Naive B cell (primary cell): Measurements from ENCODE around the gene BPIFA1. TPM values are rescaled to one million over a fixed set of nuclear protein-coding genes. Genes with fewer than 3 reads are reported as not detected.

Source experiments
- ATAC-seq, 2 donors: fragments of 150-1000 bp; cut with Tn5 transposase; 2 replicates each; pipeline ENCODE4 v1.10.0; 2021; ENCODE audit warnings: low read depth in 2 of 2, mild to moderate bottlenecking in 2 of 2, moderate library complexity in 2 of 2
- DNase-seq: peaks from one replicate; pipeline ENCODE4 v3.0.0; 2022
- H3K27ac Mint-ChIP-seq, 6 donors: one replicate each; pipeline ENCODE4 v1.8.0; 2020 to 2022; ENCODE audit warnings: mild to moderate bottlenecking in 6 of 6, mixed read lengths in 6 of 6, moderate library complexity in 5 of 6, inconsistent platforms in 2 of 6
- H3K27me3 Mint-ChIP-seq, 3 donors: one replicate each; pipeline ENCODE4 v1.8.0; 2021 to 2022; ENCODE audit warnings: mixed read lengths in 3 of 3, mild to moderate bottlenecking in 1 of 3
- H3K36me3 Mint-ChIP-seq, 2 donors: one replicate each; pipeline ENCODE4 v1.8.0; 2020 to 2022; ENCODE audit warnings: mixed read lengths in 2 of 2, inconsistent platforms in 1 of 2, mild to moderate bottlenecking in 1 of 2
- H3K4me1 Mint-ChIP-seq, 3 donors: one replicate each; pipeline ENCODE4 v1.8.0; 2020 to 2022; ENCODE audit warnings: mixed read lengths in 3 of 3, inconsistent platforms in 1 of 3, mild to moderate bottlenecking in 1 of 3, moderate library complexity in 1 of 3
- H3K4me3 Mint-ChIP-seq, 8 donors: one replicate each; pipeline ENCODE4 v1.8.0; 2020 to 2022; ENCODE audit warnings: mild to moderate bottlenecking in 8 of 8, mixed read lengths in 8 of 8, moderate library complexity in 8 of 8, inconsistent platforms in 2 of 8
- H3K9me3 Mint-ChIP-seq, 7 donors: one replicate each; pipeline ENCODE4 v1.8.0; 2020 to 2022; ENCODE audit warnings: mixed read lengths in 7 of 7, mild to moderate bottlenecking in 5 of 7, inconsistent platforms in 2 of 7, moderate library complexity in 1 of 7
- polyA plus RNA-seq, 6 donors: library from polyadenylated mRNA; unstranded; fragments of 300-500 nt; fragmentation: Illumina TruSeq; gene quantifications; one replicate each; pipeline ENCODE4 v1.2.3, GENCODE V29; 2021; ENCODE audit warnings: low read depth in 6 of 6

Gene BPIFA1
- polyA plus RNA-seq, 6 donors from 2014 or later = not detected

DNA sequence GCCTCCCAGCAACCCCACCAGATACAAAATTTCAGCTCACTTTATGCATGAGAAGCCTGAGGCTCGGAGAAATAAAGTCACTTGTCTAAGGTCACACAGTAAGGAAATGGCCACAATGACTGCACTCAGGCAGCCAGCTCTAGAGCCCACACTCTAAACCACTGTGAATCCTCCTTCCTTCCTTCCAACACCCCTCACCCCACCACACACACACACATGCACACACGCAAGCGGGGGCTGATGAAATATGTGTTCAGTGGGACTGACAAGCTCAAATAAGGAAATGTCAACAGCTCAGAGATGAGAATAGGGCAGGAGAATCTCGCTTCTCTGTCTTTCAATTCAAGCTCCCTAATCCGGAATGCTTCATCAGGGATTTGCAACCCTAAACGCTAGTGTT lies 6.0 kb upstream of the BPIFA1 start:
- H3K27me3 Mint-ChIP-seq = peaks cover 40 to 60% (median 60%) of the 10 kb centered on the region in 3 donors

DNA sequence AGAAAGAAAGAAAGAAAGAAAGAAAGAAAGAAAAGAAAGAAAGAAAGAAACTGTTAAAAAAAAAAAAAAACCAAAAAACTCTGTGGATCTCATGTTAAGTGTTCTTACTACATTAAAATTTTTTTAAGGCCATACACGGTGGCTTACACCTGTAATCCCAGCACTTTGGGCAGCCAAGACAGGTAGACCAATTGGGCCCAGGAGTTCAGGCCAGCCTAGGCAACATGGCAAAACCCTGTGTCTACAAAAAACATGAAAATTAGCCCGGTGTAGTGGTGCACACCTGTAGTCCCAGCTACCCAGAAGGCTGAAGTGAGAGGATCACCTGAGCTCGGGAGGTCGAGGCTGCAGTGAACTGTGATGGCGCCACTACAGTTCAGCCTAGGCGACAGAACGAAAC lies 4.6 kb upstream of the BPIFA1 start:
- Mint-ChIP-seq H3K36me3 (no peaks in the 10 kb centered on the region), H3K27me3 (peaks cover 30 to 48% (median 46%) of the 10 kb centered on the region in 3 donors), H3K4me1 (no peaks in the 10 kb centered on the region), H3K4me3 (no peak overlapping the region), H3K9me3 (no peaks in the 10 kb centered on the region), H3K27ac (no peak overlapping the region)
- ATAC-seq (no peak), DNase-seq (no peak)

More for the DNA sequence above, 6.0 kb upstream of the BPIFA1 start:
- ATAC-seq (no peak), DNase-seq (no peak)
- H3K4me3 Mint-ChIP-seq = no peak overlapping the region
- H3K9me3 Mint-ChIP-seq = peaks cover 0 to 4% (median 0%) of the 10 kb centered on the region in 7 donors
- no peak overlapping the region for H3K27ac Mint-ChIP-seq
- no peaks in the 10 kb centered on the region for H3K4me1 Mint-ChIP-seq
- H3K36me3 Mint-ChIP-seq = peaks cover 0 to 8% of the 10 kb centered on the region in 2 donors

DNA sequence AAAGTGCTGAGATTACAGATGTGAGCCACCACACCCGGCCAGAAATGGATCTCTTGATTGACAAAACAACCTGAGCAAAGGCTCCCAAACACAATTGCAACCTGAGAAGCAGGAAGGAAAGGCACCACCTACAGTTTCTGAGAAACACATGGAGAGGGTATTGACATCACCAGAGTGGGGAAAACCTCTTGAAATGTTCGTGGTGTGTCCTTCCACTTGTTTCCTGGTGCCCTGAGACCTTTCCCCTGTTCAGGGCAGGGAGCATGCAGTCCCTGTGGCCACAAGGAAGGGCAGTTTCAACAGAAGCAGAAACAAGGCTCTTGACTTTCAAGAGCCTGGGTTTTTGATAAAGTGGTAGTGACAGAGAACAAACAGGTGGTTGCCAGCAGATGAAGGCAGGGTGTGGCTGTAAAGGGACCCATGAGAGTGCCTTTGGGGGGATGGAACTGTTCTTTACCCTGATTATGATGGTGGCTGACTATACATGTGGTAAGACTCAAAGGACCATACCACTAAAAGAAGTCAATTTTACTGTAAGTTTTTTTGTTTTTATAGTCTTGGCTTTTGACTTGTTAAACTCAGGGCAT lies 3.2 kb upstream of the BPIFA1 start:
- Mint-ChIP-seq H3K27ac (no peak overlapping the region), H3K27me3 (peaks cover 26 to 41% (median 38%) of the 10 kb centered on the region in 3 donors), H3K4me1 (no peaks in the 10 kb centered on the region), H3K4me3 (no peak overlapping the region), H3K36me3 (no peaks in the 10 kb centered on the region), H3K9me3 (no peaks in the 10 kb centered on the region)
- no peak for ATAC-seq
- no peak for DNase-seq

DNA sequence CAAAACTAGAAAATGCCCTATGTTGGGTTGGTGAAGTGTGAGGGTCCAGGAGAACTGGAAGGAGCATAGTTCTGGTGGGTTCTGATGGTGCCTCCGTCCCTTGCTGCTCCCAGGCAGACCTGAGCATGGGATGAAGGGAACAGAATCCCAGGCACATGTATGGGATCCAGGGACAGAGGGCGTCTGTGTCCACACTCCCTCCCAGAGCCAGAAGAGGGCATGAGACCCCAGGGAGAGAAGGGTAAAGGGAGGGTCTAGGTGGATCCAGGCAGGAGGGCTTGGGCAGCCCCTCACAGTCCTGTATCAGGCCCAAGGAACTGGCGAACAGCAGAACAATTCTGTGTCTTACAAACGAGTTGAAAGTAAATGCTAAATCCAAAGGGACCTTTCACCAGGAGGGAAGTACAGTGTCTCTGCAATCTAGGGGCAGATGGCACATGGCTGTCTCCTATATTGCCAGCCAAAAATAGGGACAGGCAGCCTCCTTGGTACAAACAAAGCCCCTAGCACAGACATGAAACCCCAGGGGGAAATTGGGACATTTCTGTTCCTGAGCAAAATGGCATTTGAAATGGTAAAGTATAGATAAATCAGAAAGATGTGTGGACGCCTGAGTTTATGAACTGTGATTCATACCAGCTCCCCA lies 2.5 kb upstream of the BPIFA1 start:
- Mint-ChIP-seq H3K27ac (peak overlapping the region in 1 of 6 donors; percentile 29), H3K4me3 (no peak overlapping the region), H3K36me3 (no peaks in the 10 kb centered on the region)

DNA sequence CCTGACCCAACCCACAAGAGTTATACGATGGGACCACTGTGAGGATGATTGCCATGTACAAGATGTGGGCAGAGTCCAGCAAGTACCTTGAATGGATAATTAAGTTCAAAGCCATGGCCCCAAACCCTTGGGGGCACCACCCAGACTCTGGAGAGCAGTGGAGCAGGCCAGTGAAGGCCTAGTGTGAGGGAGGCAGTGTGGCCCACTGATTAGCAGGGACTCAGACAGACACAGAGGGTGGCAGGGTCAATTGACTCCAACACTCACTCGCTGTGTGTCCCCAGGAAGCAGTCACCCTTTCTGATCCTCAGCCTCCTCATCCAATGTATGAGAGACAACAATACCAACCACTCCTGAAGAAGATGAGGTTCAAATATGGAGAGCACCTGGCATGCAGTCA lies 1.7 kb upstream of the BPIFA1 start:
- Mint-ChIP-seq H3K36me3 (no peaks in the 10 kb centered on the region), H3K27ac (no peak overlapping the region), H3K4me1 (no peaks in the 10 kb centered on the region), H3K4me3 (no peak overlapping the region), H3K9me3 (no peaks in the 10 kb centered on the region), H3K27me3 (peaks cover 27 to 42% (median 32%) of the 10 kb centered on the region in 3 donors)
- ATAC-seq (no peak), DNase-seq (no peak)

More for the DNA sequence above, 2.5 kb upstream of the BPIFA1 start:
- no peak for ATAC-seq
- no peak for DNase-seq
- Mint-ChIP-seq H3K9me3 (no peaks in the 10 kb centered on the region), H3K27me3 (peaks cover 26 to 38% (median 31%) of the 10 kb centered on the region in 3 donors), H3K4me1 (no peaks in the 10 kb centered on the region)

DNA sequence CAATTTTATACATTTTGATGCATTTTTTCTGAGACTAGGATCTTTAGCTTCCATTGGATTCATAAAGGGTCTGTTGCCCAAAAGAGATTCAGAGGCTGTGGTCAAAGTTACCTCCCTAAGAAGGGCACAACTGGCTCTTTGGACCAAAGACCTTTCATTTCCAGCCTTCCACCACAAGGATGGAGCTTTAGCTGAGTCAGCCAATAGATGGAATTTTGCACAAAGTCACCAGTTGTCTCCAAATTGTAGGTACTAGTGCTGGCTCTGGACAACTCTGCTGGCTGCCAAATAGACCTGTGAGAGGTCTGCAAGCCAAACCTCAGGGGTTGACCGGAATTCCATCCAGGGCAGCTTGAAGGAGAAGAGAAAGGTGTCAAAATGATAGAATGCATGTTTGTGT lies 555 bp downstream of the BPIFA1 start:
- no peaks in the 10 kb centered on the region for H3K9me3 Mint-ChIP-seq
- ATAC-seq (no peak), DNase-seq (no peak)
- no peak overlapping the region for H3K4me3 Mint-ChIP-seq
- H3K36me3 Mint-ChIP-seq = no peaks in the 10 kb centered on the region
- H3K4me1 Mint-ChIP-seq = no peaks in the 10 kb centered on the region
- H3K27ac Mint-ChIP-seq = no peak overlapping the region
- H3K27me3 Mint-ChIP-seq = peaks cover 18 to 49% (median 25%) of the 10 kb centered on the region in 3 donors

DNA sequence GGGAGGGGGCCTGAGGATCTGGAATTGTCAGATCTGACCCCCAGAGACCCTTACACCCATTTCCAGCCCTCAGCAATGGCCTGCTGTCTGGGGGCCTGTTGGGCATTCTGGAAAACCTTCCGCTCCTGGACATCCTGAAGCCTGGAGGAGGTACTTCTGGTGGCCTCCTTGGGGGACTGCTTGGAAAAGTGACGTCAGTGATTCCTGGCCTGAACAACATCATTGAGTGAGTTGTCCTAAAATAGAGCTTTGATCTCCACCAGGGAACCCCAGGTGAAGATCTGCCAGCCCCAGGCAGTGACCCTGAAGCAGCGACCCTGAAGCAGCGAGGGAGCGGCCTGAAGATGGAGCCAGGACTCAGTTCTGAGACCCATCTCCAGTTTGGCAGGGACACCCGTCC lies 2.2 kb downstream of the BPIFA1 start:
- Mint-ChIP-seq H3K4me3 (no peak overlapping the region), H3K27ac (peak overlapping the region in 1 of 6 donors; percentile 70), H3K36me3 (no peaks in the 10 kb centered on the region), H3K9me3 (no peaks in the 10 kb centered on the region), H3K27me3 (peaks cover 15 to 56% (median 33%) of the 10 kb centered on the region in 3 donors), H3K4me1 (no peaks in the 10 kb centered on the region)
- DNase-seq (no peak), ATAC-seq (no peak)

DNA sequence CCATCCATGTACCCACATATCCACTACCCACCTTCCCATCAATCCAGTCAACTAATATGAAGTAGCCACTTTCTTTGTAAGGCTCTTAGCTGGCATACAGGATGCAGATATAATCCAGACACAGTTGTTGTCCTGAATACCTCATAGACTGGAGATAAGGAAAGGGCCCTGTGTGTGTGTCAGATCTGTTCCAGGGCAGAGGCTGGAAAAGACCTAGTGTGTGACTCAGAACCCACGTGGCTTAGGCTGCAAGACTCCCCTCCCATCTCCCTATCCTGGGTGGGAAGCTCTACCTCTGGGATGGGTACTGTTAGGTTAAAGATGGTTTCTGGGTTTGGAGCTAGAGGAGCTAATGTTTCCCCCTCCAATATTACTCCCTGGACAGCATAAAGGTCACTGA lies 3.6 kb downstream of the BPIFA1 start:
- Mint-ChIP-seq H3K36me3 (no peaks in the 10 kb centered on the region), H3K27me3 (peaks cover 20 to 62% (median 31%) of the 10 kb centered on the region in 3 donors), H3K4me1 (no peaks in the 10 kb centered on the region), H3K9me3 (peaks cover 0 to 3% (median 0%) of the 10 kb centered on the region in 7 donors), H3K27ac (no peak overlapping the region), H3K4me3 (no peak overlapping the region)
- DNase-seq = no peak
- no peak for ATAC-seq

DNA sequence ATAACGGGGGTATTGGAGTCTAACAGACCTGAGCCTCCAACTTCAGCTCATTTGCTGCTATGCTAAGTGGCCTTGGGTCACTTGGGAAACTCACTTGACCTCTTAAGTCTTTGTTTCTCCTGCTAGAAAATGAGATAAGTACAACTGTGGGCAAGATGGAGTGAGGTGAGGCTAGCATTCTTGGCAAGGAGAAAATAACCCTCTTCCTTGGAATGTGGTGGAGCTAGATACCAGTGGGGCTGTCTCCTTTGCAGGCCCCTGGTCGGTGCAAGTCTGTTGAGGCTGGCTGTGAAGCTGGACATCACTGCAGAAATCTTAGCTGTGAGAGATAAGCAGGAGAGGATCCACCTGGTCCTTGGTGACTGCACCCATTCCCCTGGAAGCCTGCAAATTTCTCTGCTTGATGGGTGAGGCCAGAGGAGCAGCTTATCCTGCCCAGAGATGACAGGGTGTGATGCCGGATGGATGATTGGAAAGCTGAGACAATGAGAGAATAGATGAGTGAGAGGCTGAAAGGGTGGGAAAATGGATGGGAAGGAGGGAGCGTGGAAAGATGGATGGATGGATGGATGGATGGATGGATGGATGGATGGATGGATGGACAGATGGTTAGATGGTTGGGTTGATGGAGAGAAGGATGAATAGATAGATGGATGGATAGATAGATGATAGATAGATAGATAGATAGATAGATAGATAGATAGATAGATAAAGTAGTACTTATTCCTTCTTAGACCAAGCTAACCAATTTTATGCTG lies 4.4 kb downstream of the BPIFA1 start:
- no peaks in the 10 kb centered on the region for H3K36me3 Mint-ChIP-seq
- H3K27me3 Mint-ChIP-seq = peaks cover 20 to 66% (median 31%) of the 10 kb centered on the region in 3 donors
- H3K4me1 Mint-ChIP-seq = no peaks in the 10 kb centered on the region

DNA sequence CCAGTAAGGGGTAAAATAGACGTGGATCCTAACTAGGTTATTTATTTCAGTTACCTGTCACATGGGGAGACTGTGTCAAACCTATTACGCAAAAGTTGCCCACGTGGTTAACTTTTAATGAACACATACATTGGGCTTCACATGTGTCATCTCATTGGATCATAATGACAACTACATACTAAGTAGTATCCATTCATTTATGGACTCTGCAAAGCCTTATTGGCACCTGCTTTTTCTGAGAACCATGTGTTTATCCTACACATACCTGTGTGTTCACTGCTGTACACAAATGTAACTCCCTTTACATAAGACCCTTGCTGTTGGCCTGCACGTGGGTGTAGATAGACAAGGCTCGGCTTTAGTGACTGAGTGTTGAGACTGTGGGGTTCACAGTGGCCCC lies 5.1 kb downstream of the BPIFA1 start:
- no peaks in the 10 kb centered on the region for H3K4me1 Mint-ChIP-seq
- H3K27ac Mint-ChIP-seq = no peak overlapping the region
- no peaks in the 10 kb centered on the region for H3K36me3 Mint-ChIP-seq
- no peak for DNase-seq
- no peak overlapping the region for H3K4me3 Mint-ChIP-seq
- H3K27me3 Mint-ChIP-seq = peaks cover 20 to 66% (median 31%) of the 10 kb centered on the region in 3 donors
- H3K9me3 Mint-ChIP-seq = peaks cover 0 to 3% (median 0%) of the 10 kb centered on the region in 7 donors
- ATAC-seq = no peak

More for the DNA sequence above, 4.4 kb downstream of the BPIFA1 start:
- Mint-ChIP-seq H3K27ac (no peak overlapping the region), H3K9me3 (peaks cover 0 to 3% (median 0%) of the 10 kb centered on the region in 7 donors), H3K4me3 (no peak overlapping the region)
- DNase-seq (no peak), ATAC-seq (no peak)

DNA sequence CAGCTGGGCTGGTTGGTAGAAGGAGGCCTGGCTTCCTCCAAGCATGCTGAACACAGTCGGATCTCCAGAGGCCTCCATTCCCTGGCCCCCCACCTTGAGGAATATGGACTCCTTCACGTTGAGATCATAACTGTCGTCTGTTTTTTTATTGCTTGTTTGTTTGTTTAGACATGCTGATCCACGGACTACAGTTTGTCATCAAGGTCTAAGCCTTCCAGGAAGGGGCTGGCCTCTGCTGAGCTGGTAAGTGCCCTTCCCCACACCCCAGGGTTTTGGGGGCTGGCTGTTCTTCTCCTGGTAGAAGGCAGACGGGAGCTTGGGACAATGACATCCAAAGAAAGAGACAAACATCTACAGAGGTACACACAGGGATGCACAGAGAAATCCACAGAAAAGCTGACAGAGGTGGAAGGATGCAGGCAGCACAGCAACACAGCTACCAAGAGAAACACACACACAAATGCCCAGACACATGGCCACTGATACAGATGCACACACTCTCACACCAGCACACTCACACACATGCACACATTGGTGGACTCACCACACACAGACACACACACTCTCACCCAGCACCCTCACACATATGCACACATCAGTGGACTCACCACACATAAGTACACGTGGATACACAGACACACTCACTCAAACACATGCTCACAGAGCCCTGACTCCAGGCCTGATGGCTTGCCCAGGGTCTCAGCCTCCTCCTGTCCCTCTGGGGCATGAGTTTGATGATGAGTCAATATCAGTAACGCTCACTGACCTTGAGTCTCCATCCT lies 6.7 kb downstream of the BPIFA1 start:
- H3K36me3 Mint-ChIP-seq = no peaks in the 10 kb centered on the region
- H3K27me3 Mint-ChIP-seq = peaks cover 17 to 58% (median 31%) of the 10 kb centered on the region in 3 donors
- ATAC-seq (no peak), DNase-seq (no peak)
- no peak overlapping the region for H3K4me3 Mint-ChIP-seq
- H3K9me3 Mint-ChIP-seq = peaks cover 0 to 3% (median 0%) of the 10 kb centered on the region in 7 donors
- no peaks in the 10 kb centered on the region for H3K4me1 Mint-ChIP-seq
- no peak overlapping the region for H3K27ac Mint-ChIP-seq

DNA sequence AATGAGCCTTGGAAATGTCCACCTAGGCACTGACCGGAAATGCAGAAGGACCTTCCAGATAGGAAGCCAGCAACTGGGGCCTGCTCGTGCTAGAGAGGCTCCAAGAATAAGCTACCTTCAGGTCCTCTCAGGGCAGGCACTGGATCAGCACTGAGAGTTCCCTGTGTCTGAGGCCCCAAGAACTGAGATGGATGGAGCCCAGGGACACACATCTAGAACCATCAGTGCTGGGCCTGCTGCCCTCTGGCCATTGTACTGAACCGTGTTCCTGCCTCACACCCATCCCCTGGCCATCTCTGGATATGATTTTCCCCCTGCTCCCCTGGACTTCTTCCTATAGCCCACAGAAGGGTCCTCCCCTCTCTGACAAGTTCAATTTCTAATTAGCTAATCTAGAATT lies 10.3 kb downstream of the BPIFA1 start:
- peaks cover 11 to 32% (median 14%) of the 10 kb centered on the region in 3 donors for H3K27me3 Mint-ChIP-seq
- no peak for DNase-seq
- no peaks in the 10 kb centered on the region for H3K36me3 Mint-ChIP-seq
- no peak for ATAC-seq
- peaks cover 0 to 3% (median 0%) of the 10 kb centered on the region in 7 donors for H3K9me3 Mint-ChIP-seq
- no peak overlapping the region for H3K27ac Mint-ChIP-seq
- H3K4me3 Mint-ChIP-seq = no peak overlapping the region
- no peaks in the 10 kb centered on the region for H3K4me1 Mint-ChIP-seq

DNA sequence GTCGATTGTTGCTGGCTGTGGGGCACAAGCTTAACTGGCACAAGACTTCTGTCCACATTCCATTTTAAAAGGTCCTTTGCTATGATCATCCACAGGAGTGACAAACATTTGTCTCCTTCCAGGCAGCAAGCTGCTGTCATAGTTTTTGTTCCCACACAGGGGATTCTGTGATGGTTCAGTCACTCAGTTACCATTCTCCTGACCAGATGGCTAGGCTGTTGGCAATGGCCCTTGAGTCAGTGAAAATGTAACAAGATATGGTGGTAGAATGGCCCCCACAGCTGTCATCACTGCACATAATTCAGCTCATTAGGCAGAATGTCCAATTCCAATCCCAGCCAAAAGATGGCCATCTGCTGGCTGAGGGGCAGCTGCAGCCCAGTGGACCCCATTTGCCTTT lies 13.7 kb downstream of the BPIFA1 start:
- no peaks in the 10 kb centered on the region for H3K4me1 Mint-ChIP-seq
- peaks cover 0 to 4% (median 2%) of the 10 kb centered on the region in 7 donors for H3K9me3 Mint-ChIP-seq
- no peak overlapping the region for H3K4me3 Mint-ChIP-seq
- DNase-seq = no peak
- no peak overlapping the region for H3K27ac Mint-ChIP-seq
- ATAC-seq = no peak
- H3K36me3 Mint-ChIP-seq = no peaks in the 10 kb centered on the region
- peaks cover 3 to 10% (median 5%) of the 10 kb centered on the region in 3 donors for H3K27me3 Mint-ChIP-seq
